Mesendoderm (in vitro differentiated cells): ENCODE measurements around the gene CDC5L.

Source experiments
- DNase-seq: peaks from one replicate; pipeline ENCODE4 v3.0.0; 2013
- H2AK5ac ChIP-seq: 2 replicates; pipeline ENCODE4 v1.6.1; 2013; ENCODE audit warnings: low read length, inconsistent platforms
- H2BK120ac ChIP-seq: 2 replicates; pipeline ENCODE4 v1.6.1; 2013; ENCODE audit warnings: low read depth, mild to moderate bottlenecking, low read length, moderate library complexity, mixed read lengths
- H2BK15ac ChIP-seq: replicated peaks from 2 replicates; pipeline ENCODE4 v1.6.1; 2013; ENCODE audit warnings: low read depth, mild to moderate bottlenecking, moderate library complexity
- H2BK5ac ChIP-seq: 2 replicates; pipeline ENCODE4 v1.6.1; 2013; ENCODE audit warnings: low read length, inconsistent platforms
- H3K18ac ChIP-seq: 2 replicates; pipeline ENCODE4 v1.6.1; 2013; ENCODE audit warnings: mild to moderate bottlenecking, low read length, mixed read lengths
- H3K23ac ChIP-seq: one replicate; pipeline ENCODE4 v1.6.1; 2013; ENCODE audit warnings: low read length
- H3K27ac ChIP-seq: 2 replicates; pipeline ENCODE4 v1.5.1; 2013; ENCODE audit warnings: low read depth, mild to moderate bottlenecking, inconsistent platforms, low read length, moderate library complexity
- H3K27me3 ChIP-seq: 2 replicates; pipeline ENCODE4 v1.6.1; 2013; ENCODE audit warnings: low read length, control low read depth, mild to moderate bottlenecking, inconsistent platforms; ENCODE audit not compliant: insufficient read depth, poor library complexity
- H3K36me3 ChIP-seq: 2 replicates; pipeline ENCODE4 v1.6.1; 2013; ENCODE audit warnings: low read length, inconsistent platforms; ENCODE audit not compliant: control insufficient read depth, insufficient read depth
- H3K4ac ChIP-seq: one replicate; pipeline ENCODE4 v1.6.1; 2013; ENCODE audit warnings: low read depth, mild to moderate bottlenecking, low read length, moderate library complexity
- H3K4me1 ChIP-seq: 2 replicates; pipeline ENCODE4 v1.6.1; 2013; ENCODE audit warnings: low read depth, low read length, inconsistent platforms; ENCODE audit not compliant: control insufficient read depth
- H3K4me2 ChIP-seq: 2 replicates; pipeline ENCODE4 v1.6.1; 2013; ENCODE audit warnings: low read length
- H3K4me3 ChIP-seq: 2 replicates; pipeline ENCODE4 v1.5.1; 2013; ENCODE audit warnings: mild to moderate bottlenecking, low read length
- H3K56ac ChIP-seq: one replicate; pipeline ENCODE4 v1.6.1; 2013; ENCODE audit warnings: low read length
- H3K79me1 ChIP-seq: 2 replicates; pipeline ENCODE4 v1.6.1; 2013; ENCODE audit warnings: low read length, inconsistent platforms
- H3K79me2 ChIP-seq: 2 replicates; pipeline ENCODE4 v1.6.1; 2013; ENCODE audit warnings: mild to moderate bottlenecking, low read length; ENCODE audit not compliant: control insufficient read depth, insufficient read depth
- H3K9ac ChIP-seq: 2 replicates; pipeline ENCODE4 v1.6.1; 2013; ENCODE audit warnings: low read length, inconsistent platforms
- H4K5ac ChIP-seq: one replicate; pipeline ENCODE4 v1.6.1; 2013; ENCODE audit warnings: low read length
- H4K8ac ChIP-seq: one replicate; pipeline ENCODE4 v1.6.1; 2013; ENCODE audit warnings: low read depth, mild to moderate bottlenecking, control low read depth, low read length, moderate library complexity
- WGBS: extraction: QIAGEN DNeasy Blood & Tissue Kit; methylation state at CpG from one replicate; pipeline ENCODE4 v1.1.7; 2013; ENCODE audit warnings: low lambda C conversion rate, missing lambda C conversion rate; ENCODE audit not compliant: insufficient coverage; ENCODE audit errors: extremely low coverage; 5-methylcytosine and 5-hydroxymethylcytosine counted together

Gene CDC5L

GRCh38 chr6:44489910-44490604 is 102.6 kb downstream of the CDC5L start:
- no peaks in the 10 kb centered on the region for H3K27me3 ChIP-seq
- H4K5ac ChIP-seq = no peak overlapping the region
- WGBS = no CpG with 5 or more reads among the region's 6 CpGs
- H3K4me1 ChIP-seq = no peaks in the 10 kb centered on the region
- no peak overlapping the region for H2BK15ac ChIP-seq
- no peak overlapping the region for H2AK5ac ChIP-seq
- H3K4me2 ChIP-seq = no peak overlapping the region
- H3K23ac ChIP-seq = no peak overlapping the region
- no peak overlapping the region for H3K9ac ChIP-seq
- H3K56ac ChIP-seq = no peak overlapping the region
- H3K27ac ChIP-seq = no peak overlapping the region
- H3K18ac ChIP-seq = no peak overlapping the region
- H2BK5ac ChIP-seq = no peak overlapping the region
- H4K8ac ChIP-seq = no peak overlapping the region
- no peaks in the 10 kb centered on the region for H3K79me2 ChIP-seq
- H3K79me1 ChIP-seq = no peaks in the 10 kb centered on the region
- no peaks in the 10 kb centered on the region for H3K36me3 ChIP-seq
- no peak for DNase-seq
- H3K4ac ChIP-seq = no peak overlapping the region
- H2BK120ac ChIP-seq = no peak overlapping the region
- no peak overlapping the region for H3K4me3 ChIP-seq

DNA sequence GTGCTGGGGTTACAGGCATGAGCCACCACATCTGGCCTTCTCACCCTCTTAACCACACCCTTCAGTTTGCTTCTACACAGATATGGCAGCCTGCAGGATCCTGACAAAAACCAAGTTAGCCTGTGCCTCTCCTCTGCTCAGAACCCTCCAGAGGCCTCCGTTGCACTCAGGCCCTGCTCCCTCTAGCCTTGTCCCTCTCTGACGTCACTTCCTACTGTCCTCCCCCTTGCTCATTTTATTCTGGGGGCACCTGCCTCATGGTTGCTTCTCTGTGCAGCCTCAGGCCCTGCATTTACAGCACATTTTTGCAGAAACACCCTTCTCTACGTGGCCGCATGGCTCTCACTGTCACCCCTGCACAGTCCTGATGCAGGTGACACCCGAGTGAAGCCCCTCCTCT is 105.6 kb downstream of the CDC5L start:
- H2BK120ac ChIP-seq = no peak overlapping the region
- no peak overlapping the region for H3K56ac ChIP-seq

DNA sequence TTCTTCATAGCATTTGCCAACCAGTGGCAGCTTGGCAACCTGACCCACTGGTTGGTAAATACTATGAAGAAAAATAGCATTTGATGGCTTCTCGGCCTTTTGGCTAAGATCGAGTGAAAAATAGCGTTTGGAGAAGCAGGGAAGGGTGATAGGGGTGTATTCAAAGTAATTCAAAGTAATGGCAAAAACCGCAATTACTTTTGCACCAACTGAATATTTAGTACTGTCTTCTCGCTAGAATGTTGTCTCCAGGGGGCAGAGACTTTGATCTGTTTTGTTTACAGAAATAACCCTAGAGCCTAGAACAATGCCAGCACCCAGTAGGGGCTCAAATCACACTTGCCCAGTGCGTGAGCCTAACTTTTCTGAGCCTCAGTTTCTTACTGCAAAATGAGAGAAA is 106.1 kb downstream of the CDC5L start:
- no peak overlapping the region for H3K4me2 ChIP-seq
- no peak for DNase-seq
- H4K8ac ChIP-seq = no peak overlapping the region
- H4K5ac ChIP-seq = no peak overlapping the region
- no peaks in the 10 kb centered on the region for H3K79me2 ChIP-seq
- no peaks in the 10 kb centered on the region for H3K27me3 ChIP-seq
- no peaks in the 10 kb centered on the region for H3K36me3 ChIP-seq
- no peak overlapping the region for H3K9ac ChIP-seq
- no peaks in the 10 kb centered on the region for H3K79me1 ChIP-seq
- H3K27ac ChIP-seq = no peak overlapping the region
- no peak overlapping the region for H3K56ac ChIP-seq
- H2BK15ac ChIP-seq = no peak overlapping the region
- H3K18ac ChIP-seq = no peak overlapping the region
- no peak overlapping the region for H3K4me3 ChIP-seq
- no peak overlapping the region for H2AK5ac ChIP-seq
- H3K23ac ChIP-seq = no peak overlapping the region
- no peak overlapping the region for H3K4ac ChIP-seq
- no peak overlapping the region for H2BK5ac ChIP-seq
- no peaks in the 10 kb centered on the region for H3K4me1 ChIP-seq
- no CpG with 5 or more reads among the region's 6 CpGs for WGBS
- H2BK120ac ChIP-seq = no peak overlapping the region

More for the DNA sequence above, 105.6 kb downstream of the CDC5L start:
- H3K9ac ChIP-seq = no peak overlapping the region
- H3K4me3 ChIP-seq = no peak overlapping the region
- no peaks in the 10 kb centered on the region for H3K79me1 ChIP-seq
- no CpG with 5 or more reads among the region's 5 CpGs for WGBS
- DNase-seq = no peak
- H4K8ac ChIP-seq = no peak overlapping the region
- H3K4me1 ChIP-seq = no peaks in the 10 kb centered on the region
- no peaks in the 10 kb centered on the region for H3K79me2 ChIP-seq
- no peak overlapping the region for H3K4ac ChIP-seq
- no peaks in the 10 kb centered on the region for H3K36me3 ChIP-seq
- no peak overlapping the region for H3K4me2 ChIP-seq
- H3K27me3 ChIP-seq = no peaks in the 10 kb centered on the region
- H3K23ac ChIP-seq = no peak overlapping the region
- no peak overlapping the region for H4K5ac ChIP-seq
- no peak overlapping the region for H2BK5ac ChIP-seq
- H2BK15ac ChIP-seq = no peak overlapping the region
- H3K18ac ChIP-seq = no peak overlapping the region
- no peak overlapping the region for H2AK5ac ChIP-seq
- no peak overlapping the region for H3K27ac ChIP-seq

DNA sequence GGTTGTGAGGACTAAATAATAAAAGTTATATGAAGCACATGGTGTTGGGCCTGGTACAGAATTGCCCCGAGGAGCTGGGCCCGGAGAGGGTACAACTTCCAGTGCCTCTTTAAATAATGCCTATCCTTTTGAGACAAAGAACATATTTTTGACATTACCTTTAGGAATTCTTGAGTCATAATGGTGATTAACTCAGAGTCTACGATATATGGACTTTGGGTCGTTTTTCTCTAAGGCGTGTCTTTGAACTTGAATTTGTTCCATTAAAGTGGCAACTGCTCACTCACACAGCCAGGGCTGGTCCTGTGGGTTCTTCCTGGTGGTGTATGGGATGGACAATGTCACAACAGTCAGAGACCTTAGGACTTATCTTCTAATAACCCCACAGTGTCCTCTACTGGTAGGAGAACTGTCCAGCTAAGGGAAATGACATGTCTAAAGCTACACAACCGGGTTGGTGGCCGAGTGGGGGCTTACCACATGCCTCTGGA is 106.5 kb downstream of the CDC5L start:
- no peaks in the 10 kb centered on the region for H3K79me2 ChIP-seq
- H4K8ac ChIP-seq = no peak overlapping the region
- no peak overlapping the region for H2BK120ac ChIP-seq
- no peak overlapping the region for H3K23ac ChIP-seq
- no peak overlapping the region for H3K56ac ChIP-seq
- H3K27me3 ChIP-seq = no peaks in the 10 kb centered on the region
- peak; percentile 32 for DNase-seq
- no peak overlapping the region for H4K5ac ChIP-seq
- no peak overlapping the region for H3K9ac ChIP-seq
- WGBS = no CpG with 5 or more reads among the region's 7 CpGs
- H2AK5ac ChIP-seq = no peak overlapping the region
- H2BK5ac ChIP-seq = no peak overlapping the region
- no peaks in the 10 kb centered on the region for H3K36me3 ChIP-seq
- no peak overlapping the region for H3K4ac ChIP-seq
- no peak overlapping the region for H3K27ac ChIP-seq
- no peak overlapping the region for H2BK15ac ChIP-seq
- no peak overlapping the region for H3K4me3 ChIP-seq
- no peak overlapping the region for H3K18ac ChIP-seq
- H3K79me1 ChIP-seq = no peaks in the 10 kb centered on the region
- no peaks in the 10 kb centered on the region for H3K4me1 ChIP-seq
- no peak overlapping the region for H3K4me2 ChIP-seq

- no peak for DNase-seq
- no peak overlapping the region for H4K5ac ChIP-seq
Measured at GRCh38 chr6:44495036-44495901, 107.8 kb downstream of the CDC5L start.

More at GRCh38 chr6:44495036-44495901, 107.8 kb downstream of the CDC5L start:
- H3K4me1 ChIP-seq = no peaks in the 10 kb centered on the region
- no peaks in the 10 kb centered on the region for H3K27me3 ChIP-seq
- H3K79me1 ChIP-seq = no peaks in the 10 kb centered on the region
- no peaks in the 10 kb centered on the region for H3K79me2 ChIP-seq
- no peak overlapping the region for H3K9ac ChIP-seq
- no peak overlapping the region for H3K18ac ChIP-seq
- H2AK5ac ChIP-seq = no peak overlapping the region
- H3K56ac ChIP-seq = no peak overlapping the region
- no peaks in the 10 kb centered on the region for H3K36me3 ChIP-seq
- no CpG with 5 or more reads among the region's 16 CpGs for WGBS
- H2BK120ac ChIP-seq = no peak overlapping the region
- H3K4ac ChIP-seq = no peak overlapping the region
- H3K4me2 ChIP-seq = no peak overlapping the region
- H3K4me3 ChIP-seq = no peak overlapping the region
- no peak overlapping the region for H4K8ac ChIP-seq
- no peak overlapping the region for H2BK5ac ChIP-seq
- no peak overlapping the region for H3K23ac ChIP-seq
- H2BK15ac ChIP-seq = no peak overlapping the region
- H3K27ac ChIP-seq = no peak overlapping the region
